ENCODE data around the gene METTL1.
"Not testable (repeated sequence)": the region's sequence is repeated elsewhere in the genome, so short reads cannot be mapped to it uniquely, and the experiment has no call there.

Gene METTL1

GRCh38 chr12:57722716-57723629 lies 48.9 kb downstream of the METTL1 start:
- H3K27me3 ChIP-seq (replicated peaks; ENCODE audit: control insufficient read depth, insufficient read depth, low read length): no peaks in the 10 kb centered on the region
- no peak for DNase-seq (ENCODE audit: extremely low read depth, insufficient read length)
- TF ChIP-seq, protein P1, sequence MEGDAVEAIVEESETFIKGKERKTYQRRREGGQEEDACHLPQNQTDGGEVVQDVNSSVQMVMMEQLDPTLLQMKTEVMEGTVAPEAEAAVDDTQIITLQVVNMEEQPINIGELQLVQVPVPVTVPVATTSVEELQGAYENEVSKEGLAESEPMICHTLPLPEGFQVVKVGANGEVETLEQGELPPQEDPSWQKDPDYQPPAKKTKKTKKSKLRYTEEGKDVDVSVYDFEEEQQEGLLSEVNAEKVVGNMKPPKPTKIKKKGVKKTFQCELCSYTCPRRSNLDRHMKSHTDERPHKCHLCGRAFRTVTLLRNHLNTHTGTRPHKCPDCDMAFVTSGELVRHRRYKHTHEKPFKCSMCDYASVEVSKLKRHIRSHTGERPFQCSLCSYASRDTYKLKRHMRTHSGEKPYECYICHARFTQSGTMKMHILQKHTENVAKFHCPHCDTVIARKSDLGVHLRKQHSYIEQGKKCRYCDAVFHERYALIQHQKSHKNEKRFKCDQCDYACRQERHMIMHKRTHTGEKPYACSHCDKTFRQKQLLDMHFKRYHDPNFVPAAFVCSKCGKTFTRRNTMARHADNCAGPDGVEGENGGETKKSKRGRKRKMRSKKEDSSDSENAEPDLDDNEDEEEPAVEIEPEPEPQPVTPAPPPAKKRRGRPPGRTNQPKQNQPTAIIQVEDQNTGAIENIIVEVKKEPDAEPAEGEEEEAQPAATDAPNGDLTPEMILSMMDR (IDR thresholded peaks at IDR 0.05; ENCODE audit: insufficient read depth, low read length, poor library complexity, severe bottlenecking): no peak
- no peak overlapping the region for H3K4me3 ChIP-seq (replicated peaks; ENCODE audit: low read depth, low read length)
- H3K36me3 ChIP-seq (ENCODE audit: control insufficient read depth, insufficient read depth, low read length): peaks cover 44% of the 10 kb centered on the region

DNA sequence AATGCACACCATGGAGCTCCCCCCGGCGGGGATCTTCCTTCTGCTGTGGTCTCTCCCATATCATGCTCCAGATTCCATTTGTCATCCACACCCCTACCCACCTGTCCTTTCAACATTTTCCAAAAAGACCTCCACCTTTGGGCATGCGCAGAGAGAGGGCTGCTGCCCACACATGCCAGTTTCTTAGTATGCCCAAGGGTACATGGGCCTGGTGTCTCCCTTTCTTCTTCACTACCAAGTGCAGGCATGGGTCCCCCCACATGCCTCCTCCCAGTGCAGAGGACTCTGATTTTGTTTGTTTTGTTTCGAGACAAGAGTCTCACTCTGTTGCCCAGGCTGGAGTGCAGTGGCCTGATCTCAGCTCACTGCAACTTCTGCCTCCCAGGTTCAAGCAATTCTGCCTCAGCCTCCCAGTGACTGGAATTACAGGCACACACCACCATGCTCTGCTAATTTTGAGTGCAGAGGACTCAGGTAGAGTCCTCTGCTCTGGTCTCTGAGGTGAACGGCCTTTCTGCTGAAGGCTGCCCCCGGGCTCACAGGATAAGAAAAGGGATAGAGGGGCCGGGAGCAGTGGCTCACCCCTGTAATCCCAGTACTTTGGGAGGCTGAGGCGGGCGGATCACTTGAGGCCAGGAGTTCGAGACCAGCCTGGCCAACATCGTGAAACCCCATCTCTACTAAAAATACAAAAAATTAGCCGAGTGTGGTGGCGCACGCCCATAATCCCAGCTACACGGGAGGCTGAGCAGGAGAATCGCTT lies 49.9 kb downstream of the METTL1 start:
- H3K36me3 ChIP-seq (ENCODE audit: control insufficient read depth, insufficient read depth, low read length): peaks cover 38% of the 10 kb centered on the region
- not testable (repeated sequence) for H3K27me3 ChIP-seq (replicated peaks; ENCODE audit: control insufficient read depth, insufficient read depth, low read length); DNase-seq (ENCODE audit: extremely low read depth, insufficient read length); H3K4me3 ChIP-seq (replicated peaks; ENCODE audit: low read depth, low read length)

GRCh38 chr12:57720606-57721595 lies 51.0 kb downstream of the METTL1 start:
- TF ChIP-seq, protein P1 (IDR thresholded peaks at IDR 0.05; ENCODE audit: insufficient read depth, low read length, poor library complexity, severe bottlenecking): no peak

DNA sequence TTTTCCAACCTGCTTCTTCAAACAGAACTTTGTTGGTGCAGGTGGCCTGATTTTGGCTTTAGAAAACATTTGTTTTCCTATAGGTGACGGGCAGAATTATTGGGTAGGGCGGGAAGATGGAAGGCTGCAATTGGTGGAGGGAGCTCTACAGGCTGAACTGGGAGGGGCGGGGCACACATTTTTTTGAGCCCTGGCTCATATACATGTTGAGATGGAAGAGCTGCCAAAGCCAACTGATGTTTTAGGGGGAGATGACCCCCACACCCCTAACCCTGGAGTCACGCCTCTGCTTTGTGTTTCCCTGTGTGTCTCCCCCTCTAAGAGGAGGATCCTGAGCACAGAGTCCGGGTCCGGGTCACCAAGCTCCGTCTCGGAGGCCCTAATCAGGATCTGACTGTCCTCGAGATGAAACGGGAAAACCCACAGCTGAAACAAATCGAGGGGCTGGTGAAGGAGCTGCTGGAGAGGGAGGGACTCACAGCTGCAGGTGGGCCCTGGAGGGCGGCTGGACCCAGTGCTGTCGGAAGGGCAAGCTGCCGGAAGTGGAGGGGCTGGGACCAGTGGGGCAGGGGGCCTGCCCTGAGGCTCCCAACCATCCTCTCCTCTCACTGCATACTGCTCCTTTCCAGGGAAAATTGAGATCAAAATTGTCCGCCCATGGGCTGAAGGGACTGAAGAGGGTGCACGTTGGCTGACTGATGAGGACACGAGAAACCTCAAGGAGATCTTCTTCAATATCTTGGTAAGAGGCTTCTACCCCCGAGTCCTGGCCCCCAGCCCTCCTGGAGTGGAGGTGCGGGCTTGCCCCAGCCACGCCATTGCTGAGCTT lies 51.9 kb downstream of the METTL1 start:
- H3K4me3 ChIP-seq (replicated peaks; ENCODE audit: low read depth, low read length): no peak overlapping the region
- TF ChIP-seq, protein P1 (IDR thresholded peaks at IDR 0.05; ENCODE audit: insufficient read depth, low read length, poor library complexity, severe bottlenecking): no peak
- peaks cover 37% of the 10 kb centered on the region for H3K36me3 ChIP-seq (ENCODE audit: control insufficient read depth, insufficient read depth, low read length)
- no peak for DNase-seq (ENCODE audit: extremely low read depth, insufficient read length)
- no peaks in the 10 kb centered on the region for H3K27me3 ChIP-seq (replicated peaks; ENCODE audit: control insufficient read depth, insufficient read depth, low read length)

More at GRCh38 chr12:57720606-57721595, 51.0 kb downstream of the METTL1 start:
- H3K27me3 ChIP-seq (replicated peaks; ENCODE audit: control insufficient read depth, insufficient read depth, low read length): no peaks in the 10 kb centered on the region
- no peak for DNase-seq (ENCODE audit: extremely low read depth, insufficient read length)
- peaks cover 38% of the 10 kb centered on the region for H3K36me3 ChIP-seq (ENCODE audit: control insufficient read depth, insufficient read depth, low read length)
- no peak overlapping the region for H3K4me3 ChIP-seq (replicated peaks; ENCODE audit: low read depth, low read length)

DNA sequence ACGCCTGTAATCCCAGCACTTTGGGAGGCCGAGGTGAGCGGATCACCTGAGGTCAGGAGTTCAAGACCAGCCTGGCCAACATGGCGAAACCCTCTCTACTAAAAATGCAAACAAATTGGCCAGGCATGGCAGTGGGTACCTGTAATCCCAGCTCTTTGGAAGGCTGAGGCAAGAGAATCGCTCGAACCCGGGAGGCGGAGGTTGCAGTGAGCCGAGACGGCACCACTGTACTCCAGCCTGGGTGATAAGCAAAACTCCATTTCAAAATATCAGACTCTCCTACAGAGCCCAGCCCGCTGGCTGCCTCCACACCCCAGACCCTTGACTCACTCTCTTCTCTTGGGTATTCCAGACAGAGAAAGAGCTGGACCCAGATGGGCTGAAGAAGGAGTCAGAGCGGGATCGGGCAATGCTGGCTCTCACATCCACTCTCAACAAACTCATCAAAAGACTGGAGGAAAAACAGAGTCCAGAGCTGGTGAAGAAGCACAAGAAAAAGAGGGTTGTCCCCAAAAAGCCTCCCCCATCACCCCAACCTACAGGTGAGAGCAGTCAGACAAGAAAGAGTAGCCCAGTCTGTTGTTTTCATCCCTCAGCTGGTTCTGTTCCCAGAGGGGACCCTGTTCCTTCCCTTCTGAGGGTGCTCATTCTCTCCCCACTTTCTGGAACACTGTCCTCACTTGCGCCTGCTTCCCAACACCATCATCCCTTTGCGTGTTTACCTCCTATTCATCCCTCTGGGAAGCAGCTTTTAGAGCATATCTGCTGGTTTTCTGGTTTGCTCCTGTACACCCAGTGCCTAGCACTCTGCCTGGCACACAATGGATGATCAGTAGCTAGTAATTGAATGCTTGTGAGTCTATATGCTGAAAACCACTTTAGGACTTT lies 53.0 kb downstream of the METTL1 start:
- no peak for DNase-seq (ENCODE audit: extremely low read depth, insufficient read length)
- TF ChIP-seq, protein P1 (IDR thresholded peaks at IDR 0.05; ENCODE audit: insufficient read depth, low read length, poor library complexity, severe bottlenecking): no peak
- Histone ChIP-seq H3K36me3 (ENCODE audit: control insufficient read depth, insufficient read depth, low read length) (peaks cover 40% of the 10 kb centered on the region), H3K4me3 (replicated peaks; ENCODE audit: low read depth, low read length) (no peak overlapping the region), H3K27me3 (replicated peaks; ENCODE audit: control insufficient read depth, insufficient read depth, low read length) (no peaks in the 10 kb centered on the region)

Data from GM06990 (cell line).